ENCODE measurements around the gene CCL22.
"Not testable (repeated sequence)": the region's sequence is repeated elsewhere in the genome, so short reads cannot be mapped to it uniquely, and the experiment has no call there.

The CCL22 gene, protein sequence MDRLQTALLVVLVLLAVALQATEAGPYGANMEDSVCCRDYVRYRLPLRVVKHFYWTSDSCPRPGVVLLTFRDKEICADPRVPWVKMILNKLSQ

DNA sequence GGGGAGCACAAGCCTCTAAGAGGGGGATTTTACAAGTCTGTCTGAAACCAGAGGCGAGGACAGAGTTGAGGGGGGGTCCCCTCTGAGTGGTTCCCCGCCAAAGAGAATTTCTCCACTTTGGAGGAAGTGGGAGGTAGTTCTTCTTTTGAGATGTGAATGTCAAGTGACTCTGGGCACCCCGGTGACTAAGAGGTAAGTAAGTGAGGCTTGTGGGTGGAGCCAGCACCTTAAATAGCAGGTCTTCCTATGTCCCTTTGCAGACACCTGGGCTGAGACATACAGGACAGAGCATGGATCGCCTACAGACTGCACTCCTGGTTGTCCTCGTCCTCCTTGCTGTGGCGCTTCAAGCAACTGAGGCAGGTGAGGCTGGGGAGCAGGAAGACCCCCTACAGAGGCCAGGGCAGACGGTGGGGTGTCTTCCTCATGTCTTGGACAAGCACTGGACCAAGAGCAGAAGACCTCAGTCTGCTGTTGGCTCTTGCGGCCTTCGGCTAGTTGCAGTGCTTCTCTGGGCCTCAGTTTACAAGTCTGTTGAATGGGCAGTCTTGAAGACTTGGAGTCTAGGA lies at the start of gene CCL22:
CCL22 (plus strand) TSS at position 257 of the 569 bp plus-strand sequence; CDS start at position 291, 34 bp downstream.
- no peak for DNase-seq (ENCODE audit: low read depth in 2 of 2)

DNA sequence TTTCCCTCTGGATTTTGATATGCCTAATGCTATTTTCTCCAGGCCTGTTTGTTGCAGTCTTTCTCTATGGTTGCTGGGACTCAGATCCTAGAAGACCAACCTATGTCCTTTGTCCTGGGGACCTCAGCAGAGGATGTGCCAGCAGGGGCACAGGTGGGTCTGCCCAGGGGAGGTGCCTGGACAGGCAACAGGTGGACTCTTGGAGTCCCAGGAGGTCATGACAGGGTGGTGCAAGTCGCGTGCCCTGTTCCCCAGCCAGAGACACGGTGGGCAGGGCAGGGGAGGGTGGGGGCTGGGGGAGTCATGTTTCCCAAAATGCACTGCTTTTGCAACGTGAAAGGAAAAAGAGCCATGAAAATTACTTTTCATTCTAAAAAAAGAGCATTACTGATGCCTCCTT lies 47.8 kb upstream of the CCL22 start:
- DNase-seq (ENCODE audit: low read depth in 2 of 2): no peak

DNA sequence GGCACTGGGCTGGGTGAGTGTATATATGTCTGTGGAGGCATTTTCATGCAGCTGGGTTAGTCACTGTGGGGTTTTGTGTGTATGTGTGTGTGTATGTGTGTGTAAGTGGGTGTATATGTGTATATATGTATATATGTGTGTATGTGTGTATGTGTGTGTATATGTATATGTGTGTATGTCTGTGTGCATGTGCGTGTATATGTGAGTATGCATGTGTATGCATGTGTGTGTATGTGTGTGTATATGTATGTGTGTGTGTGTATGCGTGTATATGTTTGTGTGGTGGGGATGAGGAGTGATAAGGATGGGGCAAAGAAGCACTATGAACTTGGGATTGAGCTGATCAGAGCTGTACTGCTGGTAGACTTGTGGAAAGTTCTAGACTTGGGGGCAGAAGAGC lies 45.1 kb upstream of the CCL22 start:
- DNase-seq (ENCODE audit: low read depth in 2 of 2): no peak

DNA sequence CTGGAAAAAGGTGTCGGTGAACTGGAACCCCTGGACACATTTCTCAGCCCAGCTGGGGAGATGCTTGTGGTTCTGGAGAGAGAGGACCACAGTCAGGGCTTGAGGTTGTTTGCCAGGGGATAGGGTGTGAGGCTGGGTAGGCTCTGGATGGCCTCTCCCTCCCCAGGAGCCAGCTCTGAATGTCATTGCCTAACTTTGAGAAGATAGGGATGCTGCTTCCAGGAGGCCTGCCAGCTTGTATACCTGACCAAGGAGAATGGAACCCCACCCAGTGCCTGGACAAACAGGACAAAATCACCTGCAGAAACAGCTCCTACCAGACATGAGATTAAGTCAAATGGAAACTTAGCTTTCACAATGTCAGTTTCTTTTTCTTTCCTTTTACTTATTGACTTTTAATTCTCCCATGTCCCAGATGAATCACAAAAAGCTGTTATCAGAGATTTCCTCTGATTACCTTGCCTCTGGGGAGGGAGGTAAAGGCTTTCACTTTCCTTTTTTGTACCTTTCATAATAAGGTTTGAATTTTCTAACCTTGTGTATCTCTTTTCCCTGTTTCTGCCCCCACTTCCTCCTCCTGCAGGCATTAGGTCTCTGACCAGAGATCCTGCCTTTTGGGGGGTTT lies 44.3 kb upstream of the CCL22 start:
- DNase-seq (ENCODE audit: low read depth in 2 of 2): no peak

DNA sequence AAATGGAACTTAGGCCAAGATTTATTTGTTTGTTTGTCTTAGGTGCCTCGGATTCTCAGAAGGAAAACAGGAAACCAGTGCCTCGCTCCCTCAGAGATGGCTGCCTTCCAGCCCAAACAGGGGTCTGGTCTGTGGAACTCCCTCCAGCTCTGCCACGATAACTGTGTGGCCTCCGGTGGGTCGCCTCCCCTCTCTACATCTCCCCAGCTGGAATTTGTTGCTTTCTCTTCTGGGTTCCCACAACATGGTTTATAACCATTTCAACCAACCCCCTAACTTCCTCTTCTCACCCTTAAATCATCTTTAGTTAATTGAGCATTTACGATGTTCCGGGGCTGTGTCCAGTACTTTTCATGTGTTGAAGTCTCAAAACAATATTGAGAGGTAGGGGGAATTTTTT lies 43.2 kb upstream of the CCL22 start:
- DNase-seq (ENCODE audit: low read depth in 2 of 2): no peak

DNA sequence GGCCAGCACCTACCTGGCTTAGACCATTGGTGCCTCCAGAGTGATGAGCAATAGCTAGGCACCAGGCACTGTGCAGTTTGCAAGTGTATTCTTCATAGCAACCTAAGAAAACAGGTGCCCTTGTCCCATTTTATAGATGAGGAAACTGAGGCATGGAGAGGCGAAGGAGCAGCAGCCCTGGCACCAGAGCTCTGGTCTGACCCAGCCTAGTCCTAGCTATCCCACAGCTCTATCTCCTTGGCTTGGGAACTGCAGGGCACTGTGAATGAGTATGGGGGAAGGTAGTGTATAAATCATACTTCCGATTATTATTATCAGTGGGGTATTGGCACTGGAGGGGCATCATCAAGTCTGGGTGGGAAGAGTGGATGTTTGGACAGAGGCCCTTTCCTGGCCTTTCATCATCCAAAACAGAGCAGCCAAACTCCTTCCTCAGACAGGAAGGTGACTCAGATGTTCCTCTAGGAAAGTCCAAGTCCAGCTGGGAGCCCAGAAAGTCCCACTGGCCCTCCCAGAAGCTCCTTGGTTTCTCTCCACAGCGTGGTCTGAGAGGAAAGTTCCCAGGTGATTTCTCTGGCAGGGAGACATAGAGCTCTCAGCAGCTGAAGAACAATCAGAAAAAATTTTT lies 42.1 kb upstream of the CCL22 start:
- DNase-seq (ENCODE audit: low read depth in 2 of 2): no peak

DNA sequence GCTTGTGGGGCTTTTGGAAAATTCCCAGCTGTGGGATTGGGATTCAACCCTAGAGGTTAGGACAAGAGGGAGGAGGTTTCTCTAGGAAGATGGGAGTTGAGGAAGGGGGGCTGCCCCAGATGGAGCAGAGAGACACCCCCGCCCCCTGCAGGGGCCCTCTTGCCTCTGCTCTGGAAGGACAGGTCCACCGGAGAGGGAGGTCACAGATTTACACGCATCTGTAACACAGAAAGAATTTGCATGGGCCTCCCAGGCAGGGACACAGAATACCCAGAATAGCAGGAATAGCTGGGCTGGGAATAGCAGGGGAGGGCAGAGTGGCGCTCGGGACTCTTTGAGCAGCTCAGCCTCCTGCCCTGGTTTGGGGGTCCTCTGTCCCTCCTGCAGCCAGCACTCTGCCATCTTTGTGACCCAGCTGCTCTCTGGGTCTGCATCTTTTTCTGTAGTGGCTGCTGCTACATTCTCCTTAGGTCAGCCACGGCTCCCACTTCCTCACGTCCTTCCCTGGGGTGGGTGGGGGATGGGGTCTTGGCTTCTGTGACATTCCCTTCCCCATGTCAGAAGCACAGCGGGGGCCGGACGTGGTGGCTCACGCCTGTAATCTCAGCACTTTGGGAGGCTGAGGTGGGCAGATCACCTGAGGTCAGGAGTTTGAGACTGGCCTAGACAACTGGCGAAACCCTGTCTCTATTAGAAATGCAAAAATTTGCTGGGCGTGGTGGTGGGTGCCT lies 40.2 kb upstream of the CCL22 start:
- DNase-seq (ENCODE audit: low read depth in 2 of 2): no peak

DNA sequence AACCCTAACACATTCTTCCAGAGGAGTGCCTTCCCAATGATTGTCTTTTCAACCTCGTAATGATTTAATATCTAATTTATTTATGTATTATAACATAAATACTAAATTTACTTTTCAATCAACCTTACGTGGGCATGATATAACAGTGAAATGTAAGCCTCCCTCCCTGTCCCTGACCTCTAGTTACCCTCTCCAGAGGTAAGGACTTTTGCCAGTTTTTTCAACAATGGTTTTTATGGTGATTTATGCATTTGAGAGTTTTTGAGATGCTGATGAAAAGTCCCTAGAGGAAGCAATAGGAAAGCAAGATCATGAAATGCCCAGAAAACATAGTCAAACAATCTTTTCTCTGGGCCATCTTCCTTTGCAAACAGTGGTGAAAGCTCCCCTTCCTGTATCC lies 38.9 kb upstream of the CCL22 start:
- no peak for DNase-seq (ENCODE audit: low read depth in 2 of 2)

DNA sequence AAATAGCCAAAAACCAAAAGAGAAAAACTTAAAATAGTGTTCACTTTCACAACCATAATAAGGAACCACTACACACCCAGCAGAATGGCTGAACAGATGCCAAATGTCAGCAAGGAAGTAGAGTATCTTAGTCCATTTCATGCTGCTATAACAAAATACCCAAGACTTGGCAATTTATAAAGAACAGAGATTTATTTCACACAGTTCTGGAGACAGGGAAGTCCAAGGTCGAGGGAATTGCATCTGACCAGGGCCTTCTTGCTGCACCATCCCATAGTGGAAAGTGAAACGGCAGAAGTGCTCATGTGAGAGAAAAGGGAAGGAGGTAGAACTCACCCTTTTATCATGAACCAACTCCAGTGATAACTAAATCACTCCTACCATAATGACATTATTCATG lies 33.8 kb upstream of the CCL22 start:
- DNase-seq (ENCODE audit: low read depth in 2 of 2): no peak

DNA sequence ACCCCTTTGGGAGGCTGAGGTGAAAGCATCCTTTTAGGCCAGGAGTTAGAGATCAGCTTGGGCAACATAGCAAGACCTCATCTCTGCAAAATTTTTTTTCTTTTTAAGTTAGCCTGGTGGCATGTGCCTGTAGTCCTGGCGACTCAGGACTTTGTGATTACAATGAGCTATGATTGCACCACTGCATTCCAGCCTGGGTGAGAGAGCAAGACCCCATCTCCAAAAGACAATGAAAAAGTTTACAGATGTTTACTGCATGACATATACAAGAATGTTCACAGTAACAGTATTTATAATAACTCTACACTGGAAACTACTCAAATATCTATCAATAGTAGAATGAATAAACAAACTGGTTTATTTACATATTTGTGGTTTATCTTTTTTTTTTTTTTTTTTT lies 33.1 kb upstream of the CCL22 start:
- no peak for DNase-seq (ENCODE audit: low read depth in 2 of 2)

DNA sequence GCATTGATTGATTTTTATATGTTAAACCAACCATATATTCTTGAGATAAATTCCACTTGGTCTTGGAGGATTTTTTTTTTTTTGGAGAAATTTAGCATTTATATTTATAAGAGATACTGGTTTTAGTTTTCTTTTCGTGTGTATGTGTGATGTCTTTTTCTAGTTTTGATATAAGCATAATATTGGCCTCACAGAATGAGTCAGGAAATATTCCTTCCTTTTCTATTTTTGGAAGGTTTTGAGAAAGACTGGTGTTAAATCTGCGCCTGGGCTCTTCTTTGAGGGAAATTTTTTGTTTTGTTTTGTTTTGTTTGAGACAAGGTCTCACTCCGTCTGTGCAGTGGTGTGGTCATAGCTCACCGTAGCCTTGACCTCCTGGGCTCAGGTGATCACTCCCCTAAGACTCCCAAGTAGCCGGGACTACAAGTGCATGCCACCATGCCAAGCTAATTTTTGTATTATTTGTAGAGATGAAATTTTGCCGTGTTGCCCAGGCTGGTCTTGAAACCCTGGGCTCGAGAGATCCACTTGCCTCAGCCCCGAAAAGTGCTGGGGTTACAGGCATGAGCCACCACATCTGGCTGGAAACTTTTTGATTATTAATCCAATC lies 28.8 kb upstream of the CCL22 start:
- DNase-seq (ENCODE audit: low read depth in 2 of 2): no peak

DNA sequence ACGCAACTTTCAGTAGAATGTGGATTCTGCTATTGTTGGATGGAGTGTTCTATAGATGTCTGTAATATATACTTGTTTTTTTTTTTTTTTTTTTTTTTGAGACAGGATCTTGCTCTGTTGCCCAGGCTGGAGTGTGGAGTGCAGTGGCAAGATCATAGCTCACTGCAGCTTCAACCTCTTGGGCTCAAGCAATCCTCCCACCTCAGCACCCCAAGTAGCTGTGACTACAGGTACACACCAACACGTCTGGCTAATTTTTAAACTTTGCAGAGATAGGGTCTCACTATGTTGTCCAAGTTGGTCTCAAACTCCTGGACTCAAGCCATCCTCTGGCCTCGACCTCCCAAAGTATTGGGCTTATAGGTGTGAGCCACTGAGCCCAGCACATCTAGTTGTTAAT lies 27.2 kb upstream of the CCL22 start:
- no peak for DNase-seq (ENCODE audit: low read depth in 2 of 2)

DNA sequence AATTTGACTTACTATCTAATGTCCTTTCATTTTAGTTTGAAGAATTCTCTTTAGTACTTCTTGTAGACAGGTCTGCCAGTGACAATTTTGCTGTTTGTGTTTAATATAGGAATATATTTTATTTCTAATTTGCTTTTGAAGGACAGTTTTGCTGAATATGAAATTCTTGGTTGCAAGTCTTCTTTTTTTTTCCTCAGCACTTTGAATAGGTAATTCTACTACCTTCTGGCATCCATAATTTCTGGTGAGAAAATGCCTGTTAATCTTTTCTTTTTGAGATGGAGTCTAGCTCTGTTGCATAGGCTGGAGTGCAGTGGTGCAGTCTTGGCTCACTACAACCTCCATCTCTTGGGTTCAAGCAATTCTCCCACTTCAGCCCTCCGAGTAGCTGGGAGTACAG lies 25.2 kb upstream of the CCL22 start:
- DNase-seq (ENCODE audit: low read depth in 2 of 2): no peak

DNA sequence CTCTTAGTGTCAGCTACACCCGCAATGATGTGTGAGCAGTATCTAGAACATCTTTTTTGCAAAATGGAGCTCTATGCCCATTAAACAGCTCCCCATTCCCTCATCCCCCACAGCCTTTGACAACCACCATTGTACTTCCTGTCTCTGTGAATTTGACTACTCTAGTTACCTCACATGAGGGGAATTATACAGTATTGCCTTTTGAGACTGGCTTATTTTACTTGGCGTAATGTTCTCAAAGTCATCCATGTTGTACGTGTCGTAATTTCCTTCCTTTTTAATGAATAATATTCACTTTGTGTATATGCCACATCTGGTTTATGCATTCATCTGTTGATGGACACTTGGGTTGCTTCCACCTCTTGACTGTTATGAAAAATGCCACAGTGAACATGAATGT lies 23.2 kb upstream of the CCL22 start:
- DNase-seq (ENCODE audit: low read depth in 2 of 2): no peak

DNA sequence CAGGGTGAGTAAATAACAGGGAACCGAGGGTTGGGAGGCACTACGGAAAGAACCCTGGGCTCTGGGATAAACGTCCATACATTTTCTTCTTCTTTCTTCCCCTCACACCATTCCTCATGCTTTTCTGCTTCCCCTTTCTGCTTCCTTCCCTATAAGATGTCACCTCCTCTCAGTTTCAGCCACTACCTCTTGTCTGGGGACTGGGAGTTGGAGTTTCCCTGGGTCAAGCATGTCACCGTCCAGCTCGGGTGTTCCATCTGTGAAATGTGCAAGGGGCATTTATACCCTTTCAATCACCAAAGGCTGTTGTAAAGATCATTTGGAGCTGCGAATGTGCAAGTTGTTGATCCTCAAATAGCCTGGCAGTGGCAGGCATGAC lies 17.5 kb upstream of the CCL22 start:
- no peak for DNase-seq (ENCODE audit: low read depth in 2 of 2)

DNA sequence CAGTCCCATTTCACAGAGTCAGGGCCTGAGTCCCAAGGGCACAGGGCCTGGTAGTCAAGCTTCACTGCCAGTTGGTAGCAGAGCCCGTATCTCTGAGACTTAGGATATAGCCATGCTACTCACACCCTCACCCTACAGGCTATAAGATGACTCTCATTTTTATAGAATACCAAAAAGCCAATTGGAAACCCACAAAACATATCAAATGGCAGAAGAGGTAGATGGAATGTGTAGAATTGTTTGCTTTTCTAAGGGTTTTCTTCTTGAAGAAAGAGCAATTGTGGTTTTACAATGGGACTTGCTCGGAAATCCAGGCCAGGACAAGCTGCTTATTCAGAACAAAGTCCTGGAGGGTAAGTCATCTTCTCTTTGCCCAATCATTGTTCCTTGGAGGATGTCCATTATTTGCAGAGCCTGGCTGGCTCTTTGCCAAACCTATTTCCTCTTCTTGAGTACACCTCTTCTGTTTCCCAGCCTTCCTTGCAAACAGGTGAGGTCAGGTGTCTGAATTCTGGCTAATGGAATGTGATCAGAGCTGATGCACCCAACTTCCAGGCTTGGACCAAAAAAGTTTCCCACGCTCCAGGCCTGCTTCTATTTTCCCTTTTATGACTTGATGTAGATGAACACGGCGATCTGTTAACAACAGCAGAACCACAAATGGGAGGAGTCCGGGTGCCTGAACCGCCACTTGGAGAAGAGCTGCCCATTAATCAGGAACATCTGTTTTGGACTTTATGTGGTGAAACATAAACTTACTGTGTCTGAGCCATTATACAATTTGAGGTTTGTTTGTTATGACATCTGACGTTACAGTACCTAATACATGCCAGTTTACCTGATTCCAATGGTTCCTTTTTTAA lies 16.9 kb upstream of the CCL22 start:
- no peak for DNase-seq (ENCODE audit: low read depth in 2 of 2)

DNA sequence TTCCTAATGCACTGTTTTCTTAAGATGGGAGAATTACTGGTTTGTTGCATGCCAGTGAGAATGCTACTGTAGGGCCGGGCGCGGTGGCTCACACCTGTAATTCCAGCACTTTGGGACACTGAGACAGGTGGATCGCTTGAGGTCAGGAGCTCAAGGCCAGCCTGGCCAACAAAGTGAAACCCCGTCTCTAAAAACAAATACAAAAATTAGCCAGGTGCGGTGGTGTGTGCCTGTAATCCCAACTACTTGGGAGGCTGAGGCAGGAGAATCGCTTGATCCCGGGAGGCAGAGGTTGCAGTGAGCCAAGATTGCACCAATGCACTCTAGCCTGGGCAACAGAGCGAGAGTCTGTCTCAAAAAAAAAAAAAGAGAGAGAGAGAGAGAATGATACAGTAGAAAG lies 16.0 kb upstream of the CCL22 start:
- not testable (repeated sequence) for DNase-seq (ENCODE audit: low read depth in 2 of 2)

DNA sequence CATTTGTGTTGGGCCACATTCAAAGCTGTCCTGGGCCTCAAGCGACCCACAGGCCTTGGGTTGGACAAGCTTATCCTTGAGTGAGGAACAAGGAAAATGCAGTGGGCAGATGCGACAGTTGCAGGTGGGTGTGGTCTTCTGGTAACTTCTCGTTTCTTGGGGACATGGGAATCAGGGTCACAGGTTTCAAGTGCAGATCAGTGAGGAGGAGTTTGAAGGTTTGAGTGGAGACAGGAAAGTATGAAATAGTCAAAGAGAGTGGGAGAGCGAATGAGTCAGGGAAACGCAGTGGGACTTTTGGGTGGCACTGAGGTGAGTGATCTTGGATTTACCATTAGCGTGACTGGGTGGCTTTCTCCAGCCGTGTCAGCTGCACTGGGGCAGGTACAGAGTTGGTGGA lies 15.4 kb upstream of the CCL22 start:
- DNase-seq (ENCODE audit: low read depth in 2 of 2): no peak

DNA sequence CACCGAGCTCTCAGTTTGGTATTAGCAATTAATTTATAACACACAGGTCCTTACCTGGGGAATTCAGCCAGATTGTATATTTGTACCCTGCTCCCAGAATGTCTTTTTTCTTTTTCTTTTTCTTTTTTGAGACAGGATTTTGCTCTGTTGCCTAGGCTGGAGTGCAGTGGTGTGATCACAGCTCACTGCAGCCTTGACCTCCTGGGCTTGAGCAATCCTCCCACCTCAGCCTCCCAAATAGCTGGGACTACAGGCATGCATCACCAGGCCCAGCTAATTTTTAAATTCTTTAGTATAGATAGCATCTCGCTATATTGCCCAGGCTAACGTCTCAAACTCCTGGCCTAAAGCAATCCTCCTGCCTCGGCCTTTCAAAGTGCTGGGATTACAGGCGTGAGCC lies 14.5 kb upstream of the CCL22 start:
- DNase-seq (ENCODE audit: low read depth in 2 of 2): not testable (repeated sequence)

DNA sequence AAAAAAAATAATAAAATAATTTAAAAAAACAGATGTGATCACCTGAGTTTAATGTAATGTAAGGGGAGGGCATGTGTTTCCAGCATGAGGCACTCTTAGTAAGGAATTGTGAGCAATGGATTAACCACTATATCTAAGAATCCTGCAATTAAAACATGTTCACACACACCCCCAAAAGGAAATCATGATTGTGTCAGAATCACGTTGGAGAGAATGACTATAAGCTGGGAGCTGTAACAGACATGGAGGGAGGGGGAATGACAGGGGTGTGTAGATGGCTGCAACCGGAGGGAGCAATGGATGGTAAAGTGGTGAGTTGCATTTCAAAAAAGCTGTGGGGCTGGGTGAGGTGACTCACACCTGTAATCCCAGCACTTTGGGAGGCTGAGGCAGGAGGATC lies 13.6 kb upstream of the CCL22 start:
- DNase-seq (ENCODE audit: low read depth in 2 of 2): no peak

DNA sequence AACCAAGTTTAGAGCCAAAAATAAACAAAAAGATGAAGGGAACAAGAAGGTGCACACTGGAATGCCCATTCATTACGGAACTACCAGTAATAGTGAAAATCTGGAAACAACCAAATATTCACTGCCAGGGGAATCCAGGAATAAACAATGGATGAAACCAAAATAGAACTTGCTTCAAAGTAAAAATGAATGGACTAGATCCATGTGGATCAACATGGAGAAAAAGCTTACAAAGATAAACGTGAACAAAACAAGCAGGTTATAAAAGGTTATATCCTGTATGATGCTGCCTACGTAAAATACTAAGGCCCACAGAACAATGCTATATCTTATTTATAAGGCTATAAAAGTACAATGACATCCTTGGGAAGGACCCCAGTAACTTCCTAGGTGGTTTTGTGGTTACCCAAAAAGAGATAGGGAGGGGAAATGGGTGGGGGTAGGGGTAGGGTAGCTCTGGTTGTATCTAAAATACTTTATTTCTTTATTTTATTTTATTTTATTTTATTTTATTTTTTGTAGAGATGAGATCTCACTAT lies 12.8 kb upstream of the CCL22 start:
- no peak for DNase-seq (ENCODE audit: low read depth in 2 of 2)

Measured in activated CD8-positive, alpha-beta memory T cell treated with anti-CD3 and anti-CD28 coated beads for 4 hours (primary cell).